ENCODE results near the gene BMI1. TPM values are rescaled to one million over a fixed set of nuclear protein-coding genes. Genes with fewer than 3 reads are reported as not detected.

Gene BMI1
- total RNA-seq, 4 donors from 2014 or later = 15.6 to 47.9 (median 17.6) TPM

DNA sequence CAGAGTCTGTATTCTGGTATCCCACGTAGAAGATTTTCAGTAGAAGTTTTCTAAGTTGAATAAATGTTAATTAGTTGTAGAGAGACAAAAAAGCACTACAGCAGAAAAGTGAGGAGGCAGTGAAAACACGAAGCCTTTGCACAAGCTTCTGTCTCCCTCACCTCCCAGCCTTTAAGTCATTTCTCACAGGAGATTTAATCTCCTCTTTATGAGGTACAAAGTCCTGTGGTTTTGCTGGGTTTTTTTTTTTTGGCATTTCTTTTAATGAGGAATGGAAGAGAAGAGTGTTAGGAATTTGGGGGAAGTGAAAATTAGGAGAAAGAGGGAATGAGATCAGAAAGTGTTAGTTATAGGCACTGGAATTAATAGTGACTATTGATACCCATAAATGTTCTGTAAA lies 45.9 kb downstream of the BMI1 start:
- H3K4me1 ChIP-seq = no peaks in the 10 kb centered on the region
- DNase-seq = no peak

DNA sequence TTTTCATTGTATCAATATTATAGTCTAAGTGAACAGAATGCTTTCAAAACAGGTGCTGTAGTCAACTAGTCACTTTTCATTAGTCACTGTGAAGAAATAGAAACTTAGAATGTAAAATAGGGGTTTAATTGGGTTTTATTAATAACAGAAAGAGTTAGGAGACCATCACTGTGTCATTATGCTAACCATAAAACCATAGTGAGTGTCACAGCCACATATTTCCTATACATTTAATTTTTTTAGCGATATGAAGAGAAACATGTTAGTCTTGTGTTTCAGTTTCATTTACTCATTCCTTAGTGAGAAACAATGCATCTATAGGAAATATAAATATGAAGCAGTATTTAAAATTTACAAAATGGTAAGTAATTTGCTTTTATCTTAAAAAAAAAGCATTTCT lies 46.6 kb downstream of the BMI1 start:
- H3K4me3 ChIP-seq = no peak overlapping the region
- DNase-seq = no peak
- no peaks in the 10 kb centered on the region for H3K36me3 ChIP-seq
- no peaks in the 10 kb centered on the region for H3K9me3 ChIP-seq
- H3K27me3 ChIP-seq = no peaks in the 10 kb centered on the region
- no peak overlapping the region for H3K27ac ChIP-seq
- no peaks in the 10 kb centered on the region for H3K4me1 ChIP-seq
- TF ChIP-seq POLR2A (IDR thresholded peaks at IDR 0.05) = no peak

More for the DNA sequence above, 45.9 kb downstream of the BMI1 start:
- no peaks in the 10 kb centered on the region for H3K27me3 ChIP-seq
- no peak overlapping the region for H3K4me3 ChIP-seq
- H3K9me3 ChIP-seq = no peaks in the 10 kb centered on the region
- no peaks in the 10 kb centered on the region for H3K36me3 ChIP-seq
- H3K27ac ChIP-seq = no peak overlapping the region
- TF ChIP-seq, protein P1, sequence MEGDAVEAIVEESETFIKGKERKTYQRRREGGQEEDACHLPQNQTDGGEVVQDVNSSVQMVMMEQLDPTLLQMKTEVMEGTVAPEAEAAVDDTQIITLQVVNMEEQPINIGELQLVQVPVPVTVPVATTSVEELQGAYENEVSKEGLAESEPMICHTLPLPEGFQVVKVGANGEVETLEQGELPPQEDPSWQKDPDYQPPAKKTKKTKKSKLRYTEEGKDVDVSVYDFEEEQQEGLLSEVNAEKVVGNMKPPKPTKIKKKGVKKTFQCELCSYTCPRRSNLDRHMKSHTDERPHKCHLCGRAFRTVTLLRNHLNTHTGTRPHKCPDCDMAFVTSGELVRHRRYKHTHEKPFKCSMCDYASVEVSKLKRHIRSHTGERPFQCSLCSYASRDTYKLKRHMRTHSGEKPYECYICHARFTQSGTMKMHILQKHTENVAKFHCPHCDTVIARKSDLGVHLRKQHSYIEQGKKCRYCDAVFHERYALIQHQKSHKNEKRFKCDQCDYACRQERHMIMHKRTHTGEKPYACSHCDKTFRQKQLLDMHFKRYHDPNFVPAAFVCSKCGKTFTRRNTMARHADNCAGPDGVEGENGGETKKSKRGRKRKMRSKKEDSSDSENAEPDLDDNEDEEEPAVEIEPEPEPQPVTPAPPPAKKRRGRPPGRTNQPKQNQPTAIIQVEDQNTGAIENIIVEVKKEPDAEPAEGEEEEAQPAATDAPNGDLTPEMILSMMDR (IDR thresholded peaks at IDR 0.05) = no peak
- TF ChIP-seq POLR2A (IDR thresholded peaks at IDR 0.05) = no peak

DNA sequence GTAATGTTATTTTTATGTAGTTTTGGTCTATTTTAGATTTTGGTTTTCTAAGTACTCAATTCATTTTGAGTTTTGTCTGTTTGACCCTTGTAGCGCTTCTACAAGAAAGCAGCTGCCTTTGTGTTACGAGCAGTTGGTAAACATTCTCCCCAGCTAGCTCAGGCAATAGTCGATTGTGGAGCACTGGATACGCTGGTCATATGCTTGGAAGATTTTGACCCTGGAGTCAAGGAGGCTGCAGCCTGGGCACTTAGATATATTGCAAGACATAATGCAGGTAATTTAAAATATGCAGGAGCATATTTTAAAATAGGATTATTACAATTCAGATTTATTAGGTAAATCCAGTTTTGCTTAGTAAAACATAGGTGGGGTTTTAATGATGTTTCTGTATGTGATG lies 47.5 kb downstream of the BMI1 start:
- no peaks in the 10 kb centered on the region for H3K27me3 ChIP-seq
- no peak for TF ChIP-seq POLR2A (IDR thresholded peaks at IDR 0.05)
- TF ChIP-seq, protein P1 (IDR thresholded peaks at IDR 0.05) = no peak
- no peak for DNase-seq
- no peaks in the 10 kb centered on the region for H3K9me3 ChIP-seq
- no peak overlapping the region for H3K4me3 ChIP-seq
- H3K27ac ChIP-seq = no peak overlapping the region
- no peaks in the 10 kb centered on the region for H3K36me3 ChIP-seq
- H3K4me1 ChIP-seq = no peaks in the 10 kb centered on the region

DNA sequence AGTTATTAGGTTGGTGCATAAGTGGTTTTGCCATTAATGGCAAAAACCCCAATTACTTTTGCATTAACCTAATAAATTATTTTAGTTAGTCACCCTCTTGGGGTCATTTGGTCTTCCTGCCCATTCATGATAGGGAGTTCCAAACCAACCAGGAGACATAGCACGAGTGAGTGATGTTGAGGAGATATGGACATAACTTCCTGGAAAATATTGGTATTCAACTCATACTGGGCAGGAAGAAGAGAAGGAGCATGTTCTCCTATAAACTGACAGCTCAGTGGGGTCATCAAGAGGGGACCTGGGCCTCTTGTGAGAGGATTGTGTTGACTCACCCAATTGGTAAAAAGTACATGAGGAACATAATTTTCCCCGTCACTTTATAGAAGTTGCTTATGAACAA lies 48.1 kb downstream of the BMI1 start:
- Histone ChIP-seq H3K4me3 (no peak overlapping the region), H3K36me3 (no peaks in the 10 kb centered on the region), H3K9me3 (no peaks in the 10 kb centered on the region), H3K27ac (no peak overlapping the region), H3K27me3 (no peaks in the 10 kb centered on the region), H3K4me1 (no peaks in the 10 kb centered on the region)
- TF ChIP-seq, protein P1 (IDR thresholded peaks at IDR 0.05) = no peak
- TF ChIP-seq POLR2A (IDR thresholded peaks at IDR 0.05) = no peak
- no peak for DNase-seq

DNA sequence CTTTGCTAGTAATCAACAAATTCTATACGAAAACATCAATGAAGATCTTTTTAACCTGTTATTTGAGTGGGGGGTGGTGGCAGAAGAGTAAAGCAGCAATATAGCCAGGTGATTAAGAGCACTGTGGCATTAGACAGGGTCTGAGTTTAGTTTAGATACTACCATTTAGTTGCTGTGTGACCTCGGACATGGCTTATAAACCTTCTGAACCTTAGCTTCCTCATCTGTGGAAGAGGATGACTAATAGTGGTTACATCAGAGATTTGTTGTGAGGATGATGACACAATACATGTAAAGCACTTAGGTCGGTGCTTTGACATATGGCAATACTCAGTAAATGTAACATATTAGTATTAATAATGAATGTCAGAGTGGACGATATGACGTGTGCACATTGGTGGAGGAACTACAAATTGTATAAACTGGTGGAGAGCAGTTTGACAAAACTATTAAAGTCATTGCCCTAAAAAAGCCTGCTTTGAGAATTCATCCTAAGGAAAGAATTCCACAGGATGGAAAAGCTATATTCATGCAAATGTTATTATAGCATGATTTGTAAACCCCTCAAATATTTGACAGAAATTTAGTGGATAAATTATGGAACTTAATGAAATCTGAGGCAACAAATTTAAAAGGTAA lies 48.7 kb downstream of the BMI1 start:
- DNase-seq = no peak
- TF ChIP-seq, protein P1 (IDR thresholded peaks at IDR 0.05) = no peak
- no peak for TF ChIP-seq POLR2A (IDR thresholded peaks at IDR 0.05)
- H3K27me3 ChIP-seq = no peaks in the 10 kb centered on the region

DNA sequence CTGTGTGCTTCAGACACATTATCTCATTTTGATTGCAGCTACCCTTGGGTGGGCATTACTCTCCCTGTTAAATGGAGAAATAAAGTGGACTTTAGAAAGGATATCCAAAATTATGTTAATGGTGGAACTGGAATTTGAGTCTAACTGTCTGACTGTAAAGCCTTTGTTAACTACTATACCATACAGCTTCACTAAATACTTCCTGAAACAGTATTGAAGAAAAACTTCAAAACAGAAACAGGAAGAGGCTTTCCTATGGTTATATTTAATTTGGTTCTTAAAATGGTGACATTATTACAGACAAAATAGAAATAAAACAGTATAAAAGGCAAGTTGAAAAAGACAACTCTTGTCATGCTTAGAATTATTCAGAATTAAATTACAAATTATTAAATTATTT lies 49.4 kb downstream of the BMI1 start:
- Histone ChIP-seq H3K4me3 (no peak overlapping the region), H3K27me3 (no peaks in the 10 kb centered on the region), H3K4me1 (no peaks in the 10 kb centered on the region), H3K9me3 (no peaks in the 10 kb centered on the region), H3K27ac (no peak overlapping the region), H3K36me3 (no peaks in the 10 kb centered on the region)
- TF ChIP-seq, protein P1 (IDR thresholded peaks at IDR 0.05) = no peak
- TF ChIP-seq POLR2A (IDR thresholded peaks at IDR 0.05) = no peak
- DNase-seq = no peak

More for the DNA sequence above, 48.7 kb downstream of the BMI1 start:
- H3K4me3 ChIP-seq = no peak overlapping the region
- no peaks in the 10 kb centered on the region for H3K9me3 ChIP-seq
- no peak overlapping the region for H3K27ac ChIP-seq
- no peaks in the 10 kb centered on the region for H3K36me3 ChIP-seq
- H3K4me1 ChIP-seq = no peaks in the 10 kb centered on the region

All from Peyer's patch (tissue), 4 donors.